Activated T-helper 1 cell treated with anti-CD3 and anti-CD28 coated beads, Interleukin-2, amount 50 U/mL, for 16 hours (primary cell): ENCODE data around the gene RNF7.
"Not testable (repeated sequence)": the region's sequence is repeated elsewhere in the genome, so short reads cannot be mapped to it uniquely, and the experiment has no call there.

Experiments used
- DNase-seq, 2 donors: peaks; one replicate each; pipeline ENCODE4 v3.0.0-alpha.2; 2020; ENCODE audit warnings: low read depth in 1 of 2, low spot score in 1 of 2

Gene RNF7

DNA sequence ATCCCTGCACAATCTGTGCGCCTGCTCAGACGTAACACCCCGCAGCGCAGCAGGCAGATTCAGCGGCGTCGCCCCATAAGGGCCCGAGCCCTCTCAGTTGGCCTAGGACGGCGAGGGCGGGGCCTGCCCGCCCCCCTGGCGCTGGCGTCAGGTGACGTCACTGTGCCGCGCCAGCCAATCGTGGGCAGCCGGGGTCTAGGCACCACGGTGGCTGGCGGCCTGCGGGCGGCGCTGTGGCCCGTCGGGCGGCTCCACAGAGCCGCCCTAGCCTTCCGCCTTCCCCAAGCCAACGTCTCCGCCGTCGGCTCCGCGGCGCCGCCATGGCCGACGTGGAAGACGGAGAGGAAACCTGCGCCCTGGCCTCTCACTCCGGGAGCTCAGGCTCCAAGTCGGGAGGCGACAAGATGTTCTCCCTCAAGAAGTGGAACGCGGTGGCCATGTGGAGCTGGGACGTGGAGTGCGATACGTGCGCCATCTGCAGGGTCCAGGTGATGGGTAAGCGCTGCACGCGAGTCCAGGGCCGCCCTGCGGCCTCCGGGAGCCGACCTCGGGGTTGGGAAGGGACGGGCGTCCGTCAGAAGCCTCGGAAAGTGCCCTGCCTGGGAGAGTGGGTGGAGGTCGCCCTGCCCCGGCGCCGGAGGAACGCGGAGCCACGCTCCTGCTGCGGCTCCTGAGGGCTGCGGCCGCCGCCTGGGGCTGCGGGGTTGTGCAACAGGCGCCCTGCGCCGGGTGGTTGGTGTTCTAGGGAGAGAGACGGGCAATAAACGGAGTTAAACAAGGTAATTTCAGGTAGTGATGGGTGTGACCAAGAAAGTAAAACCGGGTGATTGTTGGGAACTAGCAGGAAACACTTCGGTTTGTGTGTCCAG, at the start of gene RNF7:
Gene RNF7 (plus strand): TSS at position 277 of the 869 bp plus-strand sequence. CDS start 44 bp downstream, at position 321.
- peak; percentile 92 to 98 for DNase-seq

DNA sequence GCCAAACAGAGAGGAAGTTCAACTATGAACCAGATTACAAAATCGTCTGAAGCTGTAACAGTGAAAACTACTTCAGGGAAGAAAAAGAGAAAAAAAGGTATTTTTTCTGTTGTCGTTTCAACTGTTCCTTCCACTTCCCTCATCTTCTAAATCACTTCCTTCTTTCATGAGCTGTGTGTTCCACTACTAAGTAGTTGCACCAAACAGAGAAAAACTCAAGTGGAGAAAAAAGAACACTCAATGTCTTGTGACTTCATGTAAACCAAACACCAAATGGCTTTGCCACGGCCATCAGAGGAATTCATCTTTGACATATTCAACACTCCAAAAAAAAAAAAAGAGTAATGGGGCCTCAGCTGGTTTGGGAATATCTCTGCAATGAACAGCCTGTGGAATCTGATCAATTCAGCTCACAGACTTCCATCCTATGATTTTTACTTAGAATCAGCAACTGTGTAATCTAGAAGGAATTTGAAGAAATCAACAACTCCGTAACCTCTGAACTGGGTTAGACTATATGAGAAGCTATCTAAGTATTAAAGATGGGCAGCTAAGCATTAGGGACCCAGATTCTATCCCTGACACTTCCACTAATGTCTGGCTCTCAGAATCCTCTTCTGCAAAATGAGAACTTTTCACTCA, 47.5 kb upstream of the RNF7 start:
- no peak for DNase-seq

DNA sequence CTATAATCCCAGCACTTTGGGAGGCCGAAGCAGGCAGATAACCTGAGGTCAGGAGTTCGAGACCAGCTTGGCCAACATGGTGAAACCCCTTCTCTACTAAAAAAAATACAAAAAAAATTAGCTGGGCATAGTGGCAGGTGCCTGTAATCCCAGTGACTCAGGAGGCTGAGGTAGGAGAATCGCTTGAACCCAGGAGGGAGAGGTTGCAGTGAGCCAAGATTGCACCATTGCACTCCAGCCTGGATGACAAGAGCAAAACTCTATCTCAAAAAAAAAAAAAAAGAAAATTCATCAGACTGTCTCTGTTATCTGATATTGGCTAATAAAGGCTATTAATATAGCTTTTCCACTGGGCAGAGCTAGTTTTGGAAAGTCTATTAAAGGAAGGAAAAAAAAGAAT, 46.6 kb upstream of the RNF7 start:
- not testable (repeated sequence) for DNase-seq

DNA sequence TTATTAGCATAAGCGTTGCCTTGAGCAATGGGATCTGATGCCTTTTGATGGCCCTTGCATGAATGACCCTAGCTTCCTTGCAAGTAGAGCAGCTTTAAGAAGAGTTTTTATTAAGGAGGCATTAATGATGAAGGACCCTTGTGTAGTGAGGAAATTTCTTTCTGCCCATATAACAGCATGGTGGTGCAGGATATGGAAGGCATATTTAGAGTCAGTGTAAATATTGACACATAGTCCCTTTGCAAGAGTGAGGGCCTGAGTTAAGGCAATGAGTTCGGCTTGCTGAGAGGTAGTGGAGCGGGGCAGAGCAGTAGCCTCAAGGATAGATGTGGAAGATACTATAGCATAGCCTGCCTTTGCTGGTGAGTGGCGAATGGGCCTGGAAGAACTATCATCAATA, 45.1 kb upstream of the RNF7 start:
- not testable (repeated sequence) for DNase-seq

DNA sequence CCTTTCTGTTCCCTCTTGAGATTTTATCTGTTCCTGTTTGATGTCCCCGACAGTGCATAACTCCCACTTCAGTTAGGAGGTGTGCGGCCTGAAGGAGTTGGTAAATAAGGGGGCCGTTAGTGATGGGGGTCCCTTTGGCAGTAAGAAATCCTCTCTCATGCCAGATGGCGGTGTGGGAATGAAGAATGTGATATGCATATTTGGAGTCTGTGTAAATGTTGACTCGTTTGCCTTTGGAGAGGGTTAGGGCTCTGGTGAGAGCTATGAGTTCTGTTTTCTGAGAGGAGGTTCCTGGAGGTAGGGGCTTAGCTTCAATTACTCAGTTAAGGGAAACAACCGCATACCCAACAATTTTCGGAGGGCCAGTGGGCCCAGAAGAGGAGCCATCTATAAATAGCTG, 38.8 kb upstream of the RNF7 start:
- no peak for DNase-seq

DNA sequence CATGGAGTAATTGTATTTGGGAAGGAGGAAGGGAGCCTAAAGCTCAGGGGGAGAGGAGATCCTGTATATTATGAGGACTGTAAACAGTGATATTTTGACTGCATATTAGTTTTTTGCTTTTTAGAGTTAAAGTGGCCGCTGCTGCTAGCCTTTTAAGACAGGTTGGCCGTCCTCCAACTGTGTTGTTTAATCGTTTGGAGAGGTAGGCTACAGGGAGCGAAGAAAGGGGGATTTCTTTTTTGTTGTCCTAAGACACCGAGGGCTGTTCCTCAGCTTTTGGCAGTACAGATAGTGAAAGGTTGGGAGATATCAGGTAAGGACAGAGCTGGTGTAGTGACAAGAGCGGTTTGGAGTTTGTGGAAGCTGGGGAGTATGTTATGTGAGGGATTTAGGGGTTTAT, 38.2 kb upstream of the RNF7 start:
- DNase-seq = no peak

DNA sequence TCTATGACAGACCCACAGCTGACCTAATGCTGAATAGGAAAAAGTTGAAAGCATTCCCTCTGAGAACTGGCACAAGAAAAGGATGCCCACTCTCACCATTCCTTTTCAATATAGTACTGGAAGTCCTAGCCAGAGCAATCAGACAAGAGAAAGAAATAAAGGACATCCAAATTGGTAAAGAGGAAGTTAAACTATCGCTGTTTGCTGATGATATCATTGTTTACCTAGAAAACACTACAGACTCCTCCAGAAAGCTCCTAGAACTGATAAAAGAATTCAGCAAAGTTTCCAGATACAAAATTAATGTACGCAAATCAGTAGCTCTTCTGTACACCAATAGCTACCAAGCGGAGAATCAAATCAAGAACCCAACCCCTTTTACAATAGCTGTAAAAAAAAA, 34.7 kb upstream of the RNF7 start:
- DNase-seq = not testable (repeated sequence)

DNA sequence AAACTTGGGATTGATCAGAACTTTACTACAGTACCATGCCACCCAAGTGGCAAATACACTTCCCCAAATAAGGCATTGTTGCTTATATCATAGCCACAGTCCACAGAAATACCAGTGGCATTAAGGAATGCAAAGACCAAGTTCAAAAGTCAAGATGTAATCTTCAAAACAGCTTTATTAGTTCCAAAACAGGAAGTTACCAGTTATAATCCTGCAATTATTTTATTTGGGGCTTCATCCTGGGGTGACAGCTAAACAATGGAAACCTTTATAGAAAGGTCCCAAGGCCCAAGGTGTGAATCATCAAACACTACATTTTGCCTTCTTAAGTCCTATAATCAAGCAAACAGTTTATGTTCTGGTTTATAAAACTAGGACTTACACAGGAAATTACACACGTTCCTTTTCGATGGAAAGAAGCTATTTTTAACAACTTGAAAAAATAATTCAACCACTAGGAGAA, 30.3 kb upstream of the RNF7 start:
- DNase-seq = no peak

DNA sequence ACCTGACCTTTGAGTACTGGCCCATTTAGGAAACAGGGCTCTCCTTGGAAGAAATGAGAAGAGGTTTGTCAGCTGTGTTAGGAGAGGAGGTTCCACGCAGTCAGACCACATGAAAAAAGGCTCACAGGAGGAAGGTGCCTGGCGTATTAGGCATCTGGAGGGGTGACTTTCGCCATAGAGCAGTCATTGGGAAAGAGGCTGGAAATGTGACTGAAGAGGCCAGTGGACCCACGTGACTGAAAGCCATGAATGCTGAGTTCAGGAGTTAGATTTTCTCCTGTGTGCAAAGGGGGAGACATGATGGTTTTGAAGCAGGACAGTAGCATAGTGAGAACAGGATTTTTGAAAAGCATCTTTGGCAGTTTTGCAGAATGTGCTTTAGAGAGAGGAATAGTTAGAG, 29.7 kb upstream of the RNF7 start:
- DNase-seq = no peak

DNA sequence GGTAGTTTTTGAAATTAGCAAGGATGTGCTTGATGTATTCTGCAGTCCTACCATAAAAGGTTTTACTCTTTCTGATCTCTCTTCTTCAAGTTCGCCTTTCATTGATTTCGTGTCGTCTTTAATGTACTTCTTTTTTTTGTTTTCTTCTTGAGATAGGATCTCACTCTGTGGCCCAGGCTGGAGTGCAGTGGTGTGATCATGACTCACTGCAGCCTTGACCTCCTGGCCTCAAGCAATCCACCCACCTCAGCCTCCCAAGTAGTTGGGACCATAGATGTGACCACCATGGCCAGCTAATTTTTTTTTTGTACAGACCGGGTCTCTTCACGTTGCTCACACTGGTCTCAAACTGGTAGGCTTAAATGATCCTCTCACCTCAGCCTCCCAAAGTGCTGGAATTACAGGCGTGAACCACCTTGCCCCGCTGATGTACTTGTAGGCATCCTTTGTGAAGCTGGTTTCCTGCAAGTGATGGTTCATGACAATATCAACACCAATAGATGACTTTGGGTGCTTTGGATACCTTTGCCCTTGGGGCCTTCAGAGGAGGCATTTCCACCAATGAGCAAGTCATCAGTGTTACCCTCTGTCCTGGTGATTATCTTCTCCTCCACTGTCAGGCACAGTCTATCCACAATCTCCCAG, 28.9 kb upstream of the RNF7 start:
- DNase-seq = no peak

DNA sequence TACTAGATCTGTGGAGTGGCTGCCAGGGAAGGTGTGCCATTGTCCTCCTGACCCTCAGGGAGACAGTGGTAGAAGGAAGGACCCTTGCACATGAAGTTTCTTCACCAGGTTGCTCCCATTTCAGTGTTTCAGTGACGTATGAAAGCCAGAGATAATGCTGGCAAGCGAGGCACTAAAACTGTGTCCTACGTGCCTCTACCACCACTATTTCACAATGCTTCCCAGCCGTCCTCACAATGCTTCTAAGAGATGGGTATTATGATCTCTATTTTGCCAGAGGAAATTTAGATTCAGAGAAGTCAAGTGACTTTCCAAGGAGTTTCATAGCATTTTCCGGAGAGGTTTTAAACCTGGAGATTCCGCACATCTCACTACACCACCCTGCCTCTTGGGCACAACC, 28.0 kb upstream of the RNF7 start:
- no peak for DNase-seq

DNA sequence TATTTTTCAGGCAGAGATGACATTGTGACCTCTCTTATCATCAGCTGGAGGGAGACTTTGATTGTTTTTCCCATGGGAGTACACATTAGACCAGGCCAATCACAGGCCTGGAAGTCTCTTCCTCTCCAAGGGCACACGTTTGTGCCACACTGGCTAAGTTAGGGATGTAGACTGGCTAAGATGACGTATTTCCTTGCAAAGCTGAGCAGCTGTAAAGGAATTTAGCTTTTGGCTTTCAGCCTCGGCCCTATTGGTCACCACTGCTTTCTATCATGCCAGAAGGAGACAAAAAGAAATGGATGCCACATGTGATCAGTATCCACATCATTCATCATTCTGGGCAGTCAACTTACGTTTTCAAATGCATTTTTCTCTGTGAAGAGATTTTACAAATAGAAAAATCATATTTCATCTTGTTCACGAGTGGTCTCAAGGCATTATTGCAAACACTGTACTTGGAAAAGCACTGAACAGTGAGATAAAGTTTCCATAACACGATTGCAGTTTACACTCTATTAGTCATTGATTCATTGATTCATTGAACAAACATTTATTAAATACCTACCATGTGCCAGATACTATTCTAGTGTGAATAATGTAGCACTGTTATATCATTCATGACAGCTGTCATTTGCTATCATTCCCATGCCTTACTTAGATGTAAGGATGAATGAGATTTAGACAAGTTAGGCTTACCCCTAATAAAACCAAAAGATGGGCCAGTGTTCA, 27.0 kb upstream of the RNF7 start:
- no peak for DNase-seq

DNA sequence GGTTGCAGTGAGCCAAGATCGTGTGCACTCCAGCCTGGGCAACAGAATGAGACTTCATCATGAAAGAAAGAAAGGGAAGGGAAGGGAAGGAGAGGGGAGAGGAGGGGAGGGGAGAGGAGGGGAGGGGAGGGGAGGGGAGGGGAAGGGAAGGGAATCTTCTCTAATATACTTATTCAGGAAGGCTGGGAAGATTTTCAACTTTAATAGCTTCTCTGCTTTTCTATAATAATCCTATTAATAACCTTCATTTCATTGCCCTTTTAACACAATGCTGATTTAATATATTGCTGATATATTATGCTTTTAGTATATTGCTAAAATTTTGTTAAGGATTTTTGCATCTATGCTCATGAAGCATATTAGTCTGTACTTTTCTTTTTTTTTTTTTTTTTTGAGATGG, 23.4 kb upstream of the RNF7 start:
- DNase-seq = no peak

DNA sequence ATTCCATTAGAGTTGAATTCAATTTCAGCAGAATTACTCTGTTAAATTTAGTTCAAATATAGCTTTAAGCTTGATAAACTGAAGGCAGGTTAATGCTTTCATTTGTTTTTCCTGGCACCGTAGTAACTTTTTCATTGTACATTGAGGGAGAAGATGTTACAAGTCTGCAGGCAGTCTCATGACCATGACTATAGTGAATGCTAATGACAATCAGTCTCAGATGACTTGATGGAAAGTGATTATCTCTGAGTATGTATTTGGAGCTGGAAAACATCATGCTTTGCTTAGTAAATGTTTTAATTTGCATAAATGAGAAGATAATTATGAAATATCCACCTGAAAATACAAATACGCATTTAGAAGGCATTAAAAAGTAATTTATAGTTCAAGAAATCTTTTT, 16.0 kb upstream of the RNF7 start:
- DNase-seq = no peak

DNA sequence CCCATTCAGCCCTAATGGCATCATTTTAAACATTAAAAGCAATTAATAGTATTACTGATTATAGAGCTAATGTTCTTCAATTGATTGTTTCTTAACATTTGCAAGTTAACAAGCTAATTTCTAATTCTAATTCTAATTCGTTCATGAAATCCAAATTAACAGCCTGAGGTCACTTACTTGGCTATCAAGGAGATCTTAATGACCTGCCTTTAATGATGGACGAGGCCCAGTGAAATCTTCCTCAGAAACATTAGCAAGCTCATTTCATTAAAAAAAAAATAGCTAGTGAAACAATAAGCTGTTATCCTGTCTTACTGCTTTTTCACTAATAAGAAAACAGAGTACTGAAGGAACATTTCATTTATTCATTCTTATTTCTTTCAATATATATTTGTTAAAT, 15.4 kb upstream of the RNF7 start:
- DNase-seq = no peak

DNA sequence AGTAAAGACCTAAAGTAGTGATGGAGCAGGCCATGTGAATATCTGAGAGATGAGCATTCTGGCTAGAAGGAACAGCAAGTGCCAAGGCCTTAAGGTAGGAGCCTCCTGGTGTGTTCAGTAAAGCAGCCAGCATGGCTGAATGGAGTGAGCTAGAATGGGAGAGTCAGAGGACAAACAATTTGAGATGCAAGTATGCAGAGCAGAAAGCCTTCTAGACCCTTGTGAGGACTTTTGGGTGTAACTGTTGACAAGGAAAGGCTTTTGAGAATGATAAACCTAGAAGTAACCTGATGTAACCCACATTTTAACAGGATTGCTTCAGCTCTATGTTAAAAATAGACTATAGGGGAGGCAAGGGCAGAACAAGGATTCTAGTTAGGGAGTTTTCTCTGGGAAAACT, 14.8 kb upstream of the RNF7 start:
- no peak for DNase-seq

DNA sequence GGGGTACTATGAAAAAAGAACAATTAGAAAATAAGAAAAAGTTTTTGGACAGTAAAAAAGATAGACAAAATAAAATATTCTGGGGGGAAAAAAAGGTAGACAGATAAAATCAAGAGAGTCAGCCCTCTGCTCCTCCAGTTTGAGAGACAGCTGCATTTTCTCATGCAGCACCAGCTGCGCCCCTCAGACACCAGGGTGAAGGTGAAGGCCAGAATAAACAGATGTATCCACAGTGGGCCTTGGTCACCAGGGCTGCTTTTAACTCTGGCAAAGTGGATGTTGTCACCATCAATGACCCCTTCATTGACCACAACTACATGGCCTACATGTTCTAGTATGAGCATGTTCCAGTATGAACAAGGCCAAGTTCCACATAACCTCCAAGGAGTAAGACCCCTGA, 13.9 kb upstream of the RNF7 start:
- no peak for DNase-seq

DNA sequence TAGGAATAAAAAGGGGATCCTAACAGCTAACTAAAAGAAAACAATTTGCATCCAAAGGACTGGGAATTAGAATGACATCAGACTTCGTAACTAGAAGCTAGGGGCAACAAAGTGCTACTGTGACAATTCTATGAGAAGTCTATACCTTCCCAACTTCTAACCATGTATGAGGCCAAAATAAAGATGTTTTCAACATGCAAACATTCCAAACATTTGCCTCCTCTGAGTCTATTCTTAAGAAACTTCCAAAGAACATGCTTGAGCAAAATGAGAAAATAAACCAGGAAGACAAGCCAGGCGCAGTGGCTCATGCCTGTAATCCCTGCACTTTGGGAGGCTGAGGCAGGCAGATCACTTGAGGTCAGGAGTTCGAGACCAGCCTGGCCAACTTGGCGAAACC, 13.1 kb upstream of the RNF7 start:
- DNase-seq = no peak

DNA sequence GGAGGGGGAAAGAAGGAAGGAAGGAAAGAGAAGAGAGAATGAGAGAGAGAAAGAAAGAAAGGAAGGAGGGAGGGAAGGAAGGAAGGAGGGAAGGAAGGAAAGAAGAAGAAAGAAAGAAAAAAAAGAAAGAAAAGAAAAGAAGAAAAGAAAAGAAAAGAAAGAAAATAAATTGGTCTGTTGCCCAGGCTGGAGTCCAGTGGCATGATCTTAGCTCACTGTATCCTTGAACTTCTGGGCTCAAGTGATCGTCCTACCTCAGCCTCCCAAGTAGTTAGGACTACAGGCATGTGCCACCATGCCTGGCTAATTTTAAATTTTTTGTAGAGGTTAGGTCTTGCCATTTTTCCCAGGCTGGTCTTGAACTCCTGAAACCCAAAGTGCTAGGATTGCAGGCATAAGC, 11.6 kb upstream of the RNF7 start:
- no peak for DNase-seq

DNA sequence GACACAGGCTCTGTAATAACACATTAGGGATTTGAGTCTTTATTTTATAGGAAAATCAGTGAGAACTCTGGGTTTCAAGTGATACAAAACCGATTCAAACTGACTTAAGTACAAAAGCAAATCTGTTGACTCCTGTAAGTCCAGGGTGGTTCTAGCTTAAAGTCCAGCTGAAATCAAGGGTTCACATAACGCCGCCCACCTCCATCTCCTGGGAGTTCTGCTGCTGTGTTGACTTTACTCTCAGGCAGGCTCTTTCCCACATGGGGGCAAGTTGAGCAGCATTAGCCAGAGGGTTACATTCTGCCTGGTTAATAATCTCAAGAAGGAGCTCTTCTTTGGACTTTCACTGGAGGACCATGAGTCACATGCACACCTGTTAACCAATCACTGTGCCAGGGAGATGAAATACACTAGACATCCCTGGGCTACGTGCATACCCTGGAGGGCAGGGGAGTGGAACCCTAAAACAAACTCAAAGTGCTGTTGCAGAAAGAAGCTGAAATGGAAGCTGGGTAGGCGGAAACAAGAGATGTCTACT, 9.7 kb upstream of the RNF7 start:
- DNase-seq = no peak

DNA sequence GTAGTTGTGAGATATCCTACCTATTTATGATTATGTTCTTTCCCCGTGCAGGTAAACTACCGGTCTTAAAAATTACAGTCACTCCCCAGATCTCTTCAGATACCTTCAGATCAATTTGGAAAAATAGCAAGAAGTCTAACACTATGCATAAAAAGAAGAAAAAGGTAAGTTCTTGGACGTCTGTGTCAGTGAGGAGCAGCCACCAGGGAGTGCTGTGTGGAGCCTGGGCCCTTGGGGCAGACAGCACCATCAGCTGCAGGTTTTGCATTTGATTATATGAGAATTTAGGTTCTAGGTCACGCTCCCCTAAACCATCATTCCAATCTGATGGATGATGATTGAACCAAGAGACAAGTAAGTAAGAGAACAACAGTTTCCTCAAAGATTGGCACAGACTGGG, 8.9 kb upstream of the RNF7 start:
- DNase-seq = no peak
